DMS153 (cell line): Measurements from ENCODE around the gene ZNF746.
"Not testable (repeated sequence)": the region's sequence is repeated elsewhere in the genome, so short reads cannot be mapped to it uniquely, and the experiment has no call there.

Experiments
- DNase-seq: peaks from one replicate; lab custom pipeline; 2025; lab: John Stamatoyannopoulos, UW

The ZNF746 gene

GRCh38 chr7:149497467-149498261 lies at the start of gene ZNF746:
Gene ZNF746, minus strand, starts transcription at chr7:149497809. Its CDS starts 273 bp downstream, at chr7:149497536.
- DNase-seq = peak; percentile 56

- DNase-seq = no peak
Observed at GRCh38 chr7:149547126-149547525, 49.5 kb upstream of the ZNF746 start.

GRCh38 chr7:149546331-149546730 lies 48.7 kb upstream of the ZNF746 start:
- DNase-seq = no peak

- DNase-seq = no peak
Observed at GRCh38 chr7:149544028-149544427, 46.4 kb upstream of the ZNF746 start.

GRCh38 chr7:149532654-149533053 lies 35.0 kb upstream of the ZNF746 start:
- DNase-seq = no peak

GRCh38 chr7:149529136-149529718 lies 31.6 kb upstream of the ZNF746 start:
- DNase-seq = no peak

- no peak for DNase-seq
Observed at GRCh38 chr7:149527414-149527813, 29.8 kb upstream of the ZNF746 start.

- DNase-seq = no peak
Observed at GRCh38 chr7:149525280-149525679, 27.7 kb upstream of the ZNF746 start.

GRCh38 chr7:149524394-149524793 lies 26.8 kb upstream of the ZNF746 start:
- no peak for DNase-seq

GRCh38 chr7:149510248-149510647 lies 12.6 kb upstream of the ZNF746 start:
- DNase-seq = no peak

- DNase-seq = no peak
Observed at GRCh38 chr7:149509774-149510173, 12.2 kb upstream of the ZNF746 start.

- DNase-seq = no peak
Observed at GRCh38 chr7:149505551-149505950, 7.9 kb upstream of the ZNF746 start.

- no peak for DNase-seq
Observed at GRCh38 chr7:149501651-149502050, 4.0 kb upstream of the ZNF746 start.

GRCh38 chr7:149500910-149501309 lies 3.3 kb upstream of the ZNF746 start:
- DNase-seq = no peak

- DNase-seq = no peak
Observed at GRCh38 chr7:149500201-149500600, 2.6 kb upstream of the ZNF746 start.

GRCh38 chr7:149498811-149499210 lies 1.2 kb upstream of the ZNF746 start:
- no peak for DNase-seq

- DNase-seq = no peak
Observed at GRCh38 chr7:149496642-149497391, 792 bp downstream of the ZNF746 start.

GRCh38 chr7:149495785-149496641 lies 1.6 kb downstream of the ZNF746 start:
- no peak for DNase-seq

- DNase-seq = no peak
Observed at GRCh38 chr7:149494738-149495368, 2.8 kb downstream of the ZNF746 start.

- not testable (repeated sequence) for DNase-seq
Observed at GRCh38 chr7:149493975-149494374, 3.6 kb downstream of the ZNF746 start.

- DNase-seq = no peak
Observed at GRCh38 chr7:149493366-149493765, 4.2 kb downstream of the ZNF746 start.
